ENCODE data around the gene TET1. TPM values are rescaled to one million over a fixed set of nuclear protein-coding genes. Genes with fewer than 3 reads are reported as not detected.
"Not testable (repeated sequence)": the region's sequence is repeated elsewhere in the genome, so short reads cannot be mapped to it uniquely, and the experiment has no call there.

Gene TET1
- total RNA-seq, 1 donor from 2014 or later: under 0.01 TPM

GRCh38 chr10:68604441-68604840 lies 44.3 kb downstream of the TET1 start:
- Histone ChIP-seq H3K27me3 (ENCODE audit: control insufficient read depth, insufficient read depth, low read length) (no peaks in the 10 kb centered on the region), H3K36me3 (ENCODE audit: control insufficient read depth, insufficient read depth, low read length) (no peaks in the 10 kb centered on the region), H3K4me3 (ENCODE audit: low read depth, low read length) (no peak overlapping the region)
- no peak for TF ChIP-seq CTCF (IDR thresholded peaks at IDR 0.05; ENCODE audit: insufficient read depth, low read length, severe bottlenecking)
- no peak for DNase-seq (ENCODE audit: low read depth)
- FAIRE-seq: no peak

- H3K27me3 ChIP-seq (ENCODE audit: control insufficient read depth, insufficient read depth, low read length): no peaks in the 10 kb centered on the region
- no peaks in the 10 kb centered on the region for H3K36me3 ChIP-seq (ENCODE audit: control insufficient read depth, insufficient read depth, low read length)
- FAIRE-seq (no peak), DNase-seq (ENCODE audit: low read depth) (no peak)
- no peak for TF ChIP-seq CTCF (IDR thresholded peaks at IDR 0.05; ENCODE audit: insufficient read depth, low read length, severe bottlenecking)
- H3K4me3 ChIP-seq (ENCODE audit: low read depth, low read length): no peak overlapping the region
These were observed 46.8 kb downstream of the TET1 start for GRCh38 chr10:68606918-68607317.

- not testable (repeated sequence) for H3K36me3 ChIP-seq (ENCODE audit: control insufficient read depth, insufficient read depth, low read length); H3K27me3 ChIP-seq (ENCODE audit: control insufficient read depth, insufficient read depth, low read length); H3K4me3 ChIP-seq (ENCODE audit: low read depth, low read length); DNase-seq (ENCODE audit: low read depth); FAIRE-seq
These were observed 49.9 kb downstream of the TET1 start for GRCh38 chr10:68610023-68610422.

GRCh38 chr10:68611227-68611626 lies 51.1 kb downstream of the TET1 start:
- H3K4me3 ChIP-seq (ENCODE audit: low read depth, low read length): no peak overlapping the region
- DNase-seq (ENCODE audit: low read depth) (no peak), FAIRE-seq (no peak)
- H3K27me3 ChIP-seq (ENCODE audit: control insufficient read depth, insufficient read depth, low read length): no peaks in the 10 kb centered on the region
- H3K36me3 ChIP-seq (ENCODE audit: control insufficient read depth, insufficient read depth, low read length): no peaks in the 10 kb centered on the region
- no peak for TF ChIP-seq CTCF (IDR thresholded peaks at IDR 0.05; ENCODE audit: insufficient read depth, low read length, severe bottlenecking)

- H3K36me3 ChIP-seq (ENCODE audit: control insufficient read depth, insufficient read depth, low read length); H3K4me3 ChIP-seq (ENCODE audit: low read depth, low read length); FAIRE-seq; DNase-seq (ENCODE audit: low read depth); H3K27me3 ChIP-seq (ENCODE audit: control insufficient read depth, insufficient read depth, low read length): not testable (repeated sequence)
These were observed 53.8 kb downstream of the TET1 start for GRCh38 chr10:68613974-68614373.

- H3K27me3 ChIP-seq (ENCODE audit: control insufficient read depth, insufficient read depth, low read length); H3K36me3 ChIP-seq (ENCODE audit: control insufficient read depth, insufficient read depth, low read length); DNase-seq (ENCODE audit: low read depth); H3K4me3 ChIP-seq (ENCODE audit: low read depth, low read length); FAIRE-seq: not testable (repeated sequence)
These were observed 57.6 kb downstream of the TET1 start for GRCh38 chr10:68617691-68618090.

GRCh38 chr10:68618234-68618633 lies 58.1 kb downstream of the TET1 start:
- no peak overlapping the region for H3K4me3 ChIP-seq (ENCODE audit: low read depth, low read length)
- no peaks in the 10 kb centered on the region for H3K27me3 ChIP-seq (ENCODE audit: control insufficient read depth, insufficient read depth, low read length)
- FAIRE-seq: no peak
- DNase-seq (ENCODE audit: low read depth): no peak
- H3K36me3 ChIP-seq (ENCODE audit: control insufficient read depth, insufficient read depth, low read length): no peaks in the 10 kb centered on the region
- TF ChIP-seq CTCF (IDR thresholded peaks at IDR 0.05; ENCODE audit: insufficient read depth, low read length, severe bottlenecking): no peak
